Colonic mucosa (tissue), 4 donors: ENCODE results near the gene JAZF1. TPM values are rescaled to one million over a fixed set of nuclear protein-coding genes. Genes with fewer than 3 reads are reported as not detected.

Source experiments
- DNase-seq: peaks from one replicate; pipeline ENCODE4 v3.0.0-alpha.2; 2020
- H3K27ac ChIP-seq: fragments of 200-600 bp; one replicate; pipeline ENCODE4 v1.8.0; 2021
- H3K27me3 ChIP-seq: fragments of 200-600 bp; one replicate; pipeline ENCODE4 v1.8.0; 2021
- H3K36me3 ChIP-seq: fragments of 200-600 bp; one replicate; pipeline ENCODE4 v1.8.0; 2021
- H3K4me1 ChIP-seq: fragments of 200-600 bp; one replicate; pipeline ENCODE4 v1.8.0; 2021; ENCODE audit warnings: mild to moderate bottlenecking
- H3K4me3 ChIP-seq: fragments of 200-600 bp; one replicate; pipeline ENCODE4 v1.8.0; 2021
- H3K9ac ChIP-seq, 2 donors: one replicate each; pipeline ENCODE4 v1.7.0; 2013; ENCODE audit warnings: control low read depth in 2 of 2, low read depth in 2 of 2, low read length in 2 of 2
- H3K9me3 ChIP-seq: fragments of 200-600 bp; one replicate; pipeline ENCODE4 v1.8.0; 2021
- CTCF ChIP-seq: fragments of 200-600 bp; IDR thresholded peaks from one replicate; pipeline ENCODE4 v1.8.0; 2022; ENCODE audit warnings: antibody characterized with exemption, mild to moderate bottlenecking
- intact Hi-C: fragments of 100-400 bp; cut with DNase I; formaldehyde crosslinking; loops from one replicate; pipeline ENCODE4 v1.14.1; 2022
- total RNA-seq, 2 donors: library from RNA; stranded (reverse); fragmentation: NEBNext Ultra II Directional in 1 of 2; extraction: Animal tissue kit (Norgen Biotek cat#: 25700) in 1 of 2; gene quantifications; one replicate each; pipeline ENCODE4 v1.2.1, GENCODE V29; 2021
- donor health status: healthy.
- donor health status: DM: no; HTN: no; CAD: no.
- donor health status: DM: no; HTN: no; CAD: no.

Gene JAZF1
- total RNA-seq, 2 donors from 2014 or later = 1.8 to 10.1 TPM

GRCh38 chr7:28026237-28026636, 154.4 kb downstream of the JAZF1 start:
- H3K9me3 ChIP-seq = no peaks in the 10 kb centered on the region
- H3K4me3 ChIP-seq = no peak overlapping the region
- no peaks in the 10 kb centered on the region for H3K36me3 ChIP-seq
- DNase-seq = no peak
- intact Hi-C loops = no loop called here
- H3K4me1 ChIP-seq = no peaks in the 10 kb centered on the region
- H3K9ac ChIP-seq = no peak overlapping the region
- H3K27me3 ChIP-seq = no peaks in the 10 kb centered on the region
- TF ChIP-seq CTCF = no peak
- H3K27ac ChIP-seq = no peak overlapping the region

DNA sequence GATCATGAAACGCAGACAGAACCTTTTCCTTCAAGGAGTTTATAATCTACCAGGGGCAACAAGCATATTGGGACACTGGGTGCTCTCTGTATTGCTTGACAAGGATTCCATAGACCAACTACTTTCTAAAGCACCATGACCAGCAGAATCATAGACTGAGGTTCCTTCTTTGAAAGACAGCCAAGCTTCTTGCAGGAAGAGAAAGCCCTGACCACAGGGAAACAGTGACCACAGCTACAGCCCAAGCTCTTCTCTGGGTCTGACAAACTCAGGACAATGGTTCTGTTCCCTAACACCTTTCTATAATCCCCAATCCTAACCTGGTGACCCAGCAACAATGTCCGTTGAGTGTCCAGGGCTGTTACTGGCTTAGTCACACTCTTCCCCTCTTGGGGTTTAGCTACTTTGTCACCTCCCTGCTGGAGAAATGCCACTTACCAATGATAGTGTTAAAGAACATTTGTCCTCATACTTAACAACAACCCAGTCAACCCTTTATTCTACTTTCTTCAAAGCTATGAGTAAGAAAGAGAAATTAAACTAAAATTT, 155.7 kb downstream of the JAZF1 start:
- H3K4me1 ChIP-seq = no peaks in the 10 kb centered on the region
- no peaks in the 10 kb centered on the region for H3K9me3 ChIP-seq
- H3K27me3 ChIP-seq = no peaks in the 10 kb centered on the region
- H3K4me3 ChIP-seq = no peak overlapping the region
- H3K9ac ChIP-seq = no peak overlapping the region
- intact Hi-C loops = loop anchor here (5.0 kb wide), 1 partner anchor 338 kb away; no protein-coding TSS in a partner anchor
- no peaks in the 10 kb centered on the region for H3K36me3 ChIP-seq
- H3K27ac ChIP-seq = no peak overlapping the region
- no peak for DNase-seq
- TF ChIP-seq CTCF = no peak

GRCh38 chr7:28020302-28020940, 160.2 kb downstream of the JAZF1 start:
- H3K9me3 ChIP-seq = no peaks in the 10 kb centered on the region
- no peaks in the 10 kb centered on the region for H3K36me3 ChIP-seq
- peak; percentile 82 for TF ChIP-seq CTCF
- DNase-seq = peak; percentile 67
- H3K4me3 ChIP-seq = no peak overlapping the region
- H3K27me3 ChIP-seq = no peaks in the 10 kb centered on the region
- intact Hi-C loops = loop anchor here (5.0 kb wide), 1 partner anchor 333 kb away; no protein-coding TSS in a partner anchor
- no peak overlapping the region for H3K9ac ChIP-seq
- no peaks in the 10 kb centered on the region for H3K4me1 ChIP-seq
- H3K27ac ChIP-seq = no peak overlapping the region

DNA sequence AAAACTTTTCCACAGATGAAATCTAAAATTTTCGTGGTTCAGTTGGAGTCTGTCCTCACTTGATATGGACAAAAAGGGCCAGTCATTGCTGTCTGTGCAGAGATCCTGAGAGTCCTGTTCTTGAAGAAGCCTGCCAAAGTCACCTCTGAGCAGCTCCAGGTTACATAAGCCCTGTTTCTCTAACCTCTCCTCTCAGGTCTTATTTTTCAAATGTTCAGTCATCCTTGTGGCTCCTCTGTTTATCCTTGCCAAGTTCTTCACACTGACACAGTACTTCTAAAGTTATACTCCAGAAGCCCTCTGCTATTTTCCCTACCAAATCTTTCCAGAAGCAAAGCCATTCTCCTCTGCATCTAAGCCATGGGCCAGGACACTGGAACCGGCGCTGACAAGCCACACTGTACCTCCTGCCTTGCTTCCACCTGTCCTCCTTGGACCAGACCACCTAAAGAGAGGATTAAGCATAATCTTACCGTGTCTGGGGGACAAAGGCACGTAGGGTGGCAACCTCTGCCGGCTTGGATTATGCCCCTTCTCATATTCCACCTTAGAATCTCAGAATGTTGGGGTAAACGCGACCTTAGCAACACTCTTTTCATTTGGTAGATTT, 161.6 kb downstream of the JAZF1 start:
- Histone ChIP-seq H3K4me3 (no peak overlapping the region), H3K9me3 (no peaks in the 10 kb centered on the region), H3K4me1 (no peaks in the 10 kb centered on the region), H3K27ac (no peak overlapping the region), H3K27me3 (no peaks in the 10 kb centered on the region), H3K9ac (no peak overlapping the region), H3K36me3 (no peaks in the 10 kb centered on the region)
- DNase-seq = no peak
- TF ChIP-seq CTCF = no peak
- intact Hi-C loops = loop anchor here (5.0 to 10.0 kb wide), 2 partner anchors 97 to 794 kb away; no protein-coding TSS in a partner anchor

DNA sequence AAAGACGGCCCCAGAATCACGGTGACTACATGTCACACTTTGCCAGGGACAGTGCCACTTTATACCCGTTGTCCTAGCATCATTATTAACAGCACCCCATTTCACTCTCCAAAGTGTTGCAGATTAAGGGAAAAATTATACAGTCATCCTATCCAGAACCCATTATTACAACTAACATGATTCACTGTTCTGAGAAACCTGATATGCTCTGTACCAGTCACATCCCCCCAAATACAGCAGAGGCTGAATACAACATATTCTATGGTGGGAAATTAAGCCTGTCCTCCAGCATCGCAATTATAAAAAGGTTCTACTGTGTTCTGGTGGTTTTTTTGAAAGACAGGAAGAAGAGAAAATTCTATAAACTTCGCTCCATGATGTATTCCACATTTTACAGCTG, 162.1 kb downstream of the JAZF1 start:
- no peaks in the 10 kb centered on the region for H3K27me3 ChIP-seq
- no peak for TF ChIP-seq CTCF
- H3K4me3 ChIP-seq = no peak overlapping the region
- H3K9ac ChIP-seq = no peak overlapping the region
- H3K4me1 ChIP-seq = no peaks in the 10 kb centered on the region
- H3K9me3 ChIP-seq = no peaks in the 10 kb centered on the region
- no peaks in the 10 kb centered on the region for H3K36me3 ChIP-seq
- H3K27ac ChIP-seq = no peak overlapping the region
- no peak for DNase-seq
- intact Hi-C loops = loop anchor here (5.0 to 10.0 kb wide), 2 partner anchors 96 to 794 kb away; no protein-coding TSS in a partner anchor
